ENCODE results near the gene EFCAB7. TPM values are rescaled to one million over a fixed set of nuclear protein-coding genes. Genes with fewer than 3 reads are reported as not detected.

EFCAB7 gene
- total and polyA plus RNA-seq, 8 donors: 2.6 to 14.9 (median 3.0) TPM; not detected in 1

DNA sequence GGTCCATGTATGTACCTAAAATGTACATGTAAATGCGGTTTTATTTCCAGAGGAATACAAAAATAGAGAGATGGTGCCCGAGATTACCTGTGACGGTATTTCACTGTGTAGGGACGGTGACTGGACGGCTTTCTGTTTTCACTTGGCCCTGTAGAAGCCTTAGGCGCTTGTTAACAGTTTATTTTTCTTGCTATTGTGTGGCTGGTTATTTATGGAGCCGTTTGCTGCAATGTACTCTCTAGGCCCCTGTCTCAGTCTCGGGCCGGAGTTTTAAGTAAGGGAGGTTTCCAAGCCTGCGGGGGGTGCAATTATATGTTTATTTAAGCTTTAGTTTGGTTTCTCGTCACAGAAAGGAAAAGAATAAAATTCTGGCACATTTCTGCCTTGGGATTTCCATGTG, 413 bp downstream of the EFCAB7 start:
- Histone ChIP-seq H3K9me3 (no peaks in the 10 kb centered on the region), H3K27ac (peak overlapping the region; percentile 85 to 92 (median 89)), H3K36me3 (peaks cover 0 to 22% (median 12%) of the 10 kb centered on the region in 4 donors), H3K27me3 (no peaks in the 10 kb centered on the region), H3K4me1 (peaks cover 7 to 24% (median 19%) of the 10 kb centered on the region in 4 donors), H3K4me3 (peak overlapping the region; percentile 59 to 78 (median 67))
- TF ChIP-seq, protein P1, sequence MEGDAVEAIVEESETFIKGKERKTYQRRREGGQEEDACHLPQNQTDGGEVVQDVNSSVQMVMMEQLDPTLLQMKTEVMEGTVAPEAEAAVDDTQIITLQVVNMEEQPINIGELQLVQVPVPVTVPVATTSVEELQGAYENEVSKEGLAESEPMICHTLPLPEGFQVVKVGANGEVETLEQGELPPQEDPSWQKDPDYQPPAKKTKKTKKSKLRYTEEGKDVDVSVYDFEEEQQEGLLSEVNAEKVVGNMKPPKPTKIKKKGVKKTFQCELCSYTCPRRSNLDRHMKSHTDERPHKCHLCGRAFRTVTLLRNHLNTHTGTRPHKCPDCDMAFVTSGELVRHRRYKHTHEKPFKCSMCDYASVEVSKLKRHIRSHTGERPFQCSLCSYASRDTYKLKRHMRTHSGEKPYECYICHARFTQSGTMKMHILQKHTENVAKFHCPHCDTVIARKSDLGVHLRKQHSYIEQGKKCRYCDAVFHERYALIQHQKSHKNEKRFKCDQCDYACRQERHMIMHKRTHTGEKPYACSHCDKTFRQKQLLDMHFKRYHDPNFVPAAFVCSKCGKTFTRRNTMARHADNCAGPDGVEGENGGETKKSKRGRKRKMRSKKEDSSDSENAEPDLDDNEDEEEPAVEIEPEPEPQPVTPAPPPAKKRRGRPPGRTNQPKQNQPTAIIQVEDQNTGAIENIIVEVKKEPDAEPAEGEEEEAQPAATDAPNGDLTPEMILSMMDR (IDR thresholded peaks at IDR 0.05): no peak
- no peak for TF ChIP-seq POLR2A (IDR thresholded peaks at IDR 0.05)
- TF ChIP-seq POLR2AphosphoS5 (IDR thresholded peaks at IDR 0.05): no peak
- no peak for TF ChIP-seq EP300 (IDR thresholded peaks at IDR 0.05)
- WGBS, 5 donors: 0 to 2% (median 1%) methylated on average over 11 of the region's 11 CpGs
- DNase-seq: no peak
- intact Hi-C loops (cut with DNase I; ENCODE audit: low total_unique reads): no loop called here

DNA sequence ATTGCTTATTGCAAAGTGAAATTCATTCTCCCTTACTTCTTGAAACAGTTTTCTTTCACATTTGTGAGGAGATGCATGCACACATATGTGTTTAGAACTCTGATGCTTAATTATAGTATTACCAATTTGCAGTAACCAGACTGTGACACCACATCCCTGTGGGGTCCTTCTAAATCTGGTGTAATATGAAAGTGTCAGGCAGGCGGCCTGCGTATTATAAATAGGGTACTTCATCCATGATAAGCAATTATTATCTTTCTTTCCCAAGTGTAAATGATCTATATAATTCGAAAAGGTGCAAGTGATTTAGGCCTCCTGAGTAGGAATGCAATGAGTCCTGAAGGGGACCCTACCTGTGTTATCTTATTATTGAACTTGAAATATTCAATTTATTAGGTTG, 876 bp downstream of the EFCAB7 start:
- Histone ChIP-seq H3K27ac (peak overlapping the region in 4 of 5 donors; percentile 85 to 92 (median 90)), H3K4me3 (peak overlapping the region; percentile 59 to 78 (median 67)), H3K4me1 (peaks cover 7 to 24% (median 19%) of the 10 kb centered on the region in 4 donors), H3K27me3 (no peaks in the 10 kb centered on the region), H3K36me3 (peaks cover 0 to 26% (median 15%) of the 10 kb centered on the region in 4 donors), H3K9me3 (no peaks in the 10 kb centered on the region)
- TF ChIP-seq POLR2A (IDR thresholded peaks at IDR 0.05): no peak
- TF ChIP-seq EP300 (IDR thresholded peaks at IDR 0.05): no peak
- TF ChIP-seq POLR2AphosphoS5 (IDR thresholded peaks at IDR 0.05): no peak
- TF ChIP-seq, protein P1 (IDR thresholded peaks at IDR 0.05): no peak
- DNase-seq: peak in 1 of 2 donors; percentile 3
- 41 to 63% (median 54%) methylated on average over 3 of the region's 3 CpGs for WGBS, 5 donors
- intact Hi-C loops (cut with DNase I; ENCODE audit: low total_unique reads): no loop called here

DNA sequence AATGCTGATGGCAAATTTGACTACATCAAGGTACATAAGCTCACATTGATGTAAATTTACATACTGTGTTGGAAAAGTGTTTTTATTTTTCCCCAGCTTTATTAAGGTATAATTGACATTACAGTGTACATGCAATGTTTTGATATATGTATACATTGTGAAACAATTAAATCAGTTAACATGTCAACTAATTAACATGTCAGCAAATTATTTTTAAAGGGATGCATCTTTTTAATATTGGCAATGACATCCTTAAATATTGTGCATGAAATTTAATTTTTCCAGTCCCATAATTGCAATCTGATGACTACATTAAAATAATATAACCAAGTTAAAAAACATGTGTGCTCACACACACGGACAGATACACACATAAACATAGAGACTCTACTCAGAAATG, 9.4 kb downstream of the EFCAB7 start:
- H3K27ac ChIP-seq: no peak overlapping the region
- intact Hi-C loops (cut with DNase I; ENCODE audit: low total_unique reads): no loop called here
- 76 to 88% (median 85%) methylated on average over 1 of the region's 1 CpG for WGBS, 5 donors
- peaks cover 5 to 68% (median 48%) of the 10 kb centered on the region in 4 donors for H3K36me3 ChIP-seq
- no peak for DNase-seq
- no peak overlapping the region for H3K4me3 ChIP-seq
- no peaks in the 10 kb centered on the region for H3K9me3 ChIP-seq
- TF ChIP-seq, protein P1 (IDR thresholded peaks at IDR 0.05): no peak
- no peak for TF ChIP-seq EP300 (IDR thresholded peaks at IDR 0.05)
- no peak for TF ChIP-seq POLR2A (IDR thresholded peaks at IDR 0.05)
- no peak for TF ChIP-seq POLR2AphosphoS5 (IDR thresholded peaks at IDR 0.05)
- H3K4me1 ChIP-seq: no peaks in the 10 kb centered on the region
- no peaks in the 10 kb centered on the region for H3K27me3 ChIP-seq

DNA sequence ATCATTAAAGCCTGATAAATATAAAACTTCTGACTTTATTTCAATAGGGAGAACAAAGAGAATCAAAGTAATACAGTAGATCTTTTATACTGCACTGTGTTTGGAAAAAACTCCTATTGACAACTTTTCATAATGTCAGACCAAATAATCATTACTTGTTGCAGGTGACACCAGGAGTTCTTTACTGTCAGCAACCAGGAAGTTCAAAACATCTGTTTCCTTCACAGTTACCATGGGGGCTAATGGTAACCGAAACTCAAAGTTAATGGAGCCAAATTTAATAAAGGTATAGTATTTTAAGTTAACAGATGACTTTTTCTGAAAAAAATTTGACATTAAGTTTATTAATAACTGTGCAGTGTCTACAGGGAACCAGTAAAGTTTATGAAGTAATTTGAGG, 10.6 kb downstream of the EFCAB7 start:
- Histone ChIP-seq H3K4me3 (no peak overlapping the region), H3K4me1 (no peaks in the 10 kb centered on the region), H3K27ac (no peak overlapping the region), H3K36me3 (peaks cover 5 to 56% (median 40%) of the 10 kb centered on the region in 4 donors), H3K27me3 (no peaks in the 10 kb centered on the region), H3K9me3 (no peaks in the 10 kb centered on the region)
- WGBS, 5 donors: 85 to 92% (median 90%) methylated on average over 1 of the region's 1 CpG
- intact Hi-C loops (cut with DNase I; ENCODE audit: low total_unique reads): no loop called here
- TF ChIP-seq, protein P1 (IDR thresholded peaks at IDR 0.05): no peak
- TF ChIP-seq POLR2A (IDR thresholded peaks at IDR 0.05): no peak
- TF ChIP-seq POLR2AphosphoS5 (IDR thresholded peaks at IDR 0.05): no peak
- TF ChIP-seq EP300 (IDR thresholded peaks at IDR 0.05): no peak
- no peak for DNase-seq
